Stimulated activated CD4-positive, alpha-beta T cell treated with anti-CD3 and anti-CD28 coated beads, Interleukin-12 subunit alpha, Interleukin-12 subunit beta, amount 100 ng/mL, for 4 hours (primary cell): Measurements from ENCODE around the gene PPP1R3E.
A peak's percentile ranks its signal among the peaks of the same experiment; 100 is the strongest.

Experiments used
- DNase-seq: peaks from one replicate; pipeline ENCODE4 v3.0.0-alpha.2; 2020

PPP1R3E gene

GRCh38 chr14:23322568-23323517 is 20.2 kb upstream of the PPP1R3E start:
- no peak for DNase-seq

GRCh38 chr14:23321572-23322547 is 19.2 kb upstream of the PPP1R3E start:
- peak; percentile 37 for DNase-seq

GRCh38 chr14:23320584-23321571 is 18.2 kb upstream of the PPP1R3E start, which contains the start of gene PABPN1:
PABPN1 (plus strand) TSS chr14:23321457; CDS start chr14:23321470, 13 bp downstream.
- DNase-seq, result peak; percentile 92

DNA sequence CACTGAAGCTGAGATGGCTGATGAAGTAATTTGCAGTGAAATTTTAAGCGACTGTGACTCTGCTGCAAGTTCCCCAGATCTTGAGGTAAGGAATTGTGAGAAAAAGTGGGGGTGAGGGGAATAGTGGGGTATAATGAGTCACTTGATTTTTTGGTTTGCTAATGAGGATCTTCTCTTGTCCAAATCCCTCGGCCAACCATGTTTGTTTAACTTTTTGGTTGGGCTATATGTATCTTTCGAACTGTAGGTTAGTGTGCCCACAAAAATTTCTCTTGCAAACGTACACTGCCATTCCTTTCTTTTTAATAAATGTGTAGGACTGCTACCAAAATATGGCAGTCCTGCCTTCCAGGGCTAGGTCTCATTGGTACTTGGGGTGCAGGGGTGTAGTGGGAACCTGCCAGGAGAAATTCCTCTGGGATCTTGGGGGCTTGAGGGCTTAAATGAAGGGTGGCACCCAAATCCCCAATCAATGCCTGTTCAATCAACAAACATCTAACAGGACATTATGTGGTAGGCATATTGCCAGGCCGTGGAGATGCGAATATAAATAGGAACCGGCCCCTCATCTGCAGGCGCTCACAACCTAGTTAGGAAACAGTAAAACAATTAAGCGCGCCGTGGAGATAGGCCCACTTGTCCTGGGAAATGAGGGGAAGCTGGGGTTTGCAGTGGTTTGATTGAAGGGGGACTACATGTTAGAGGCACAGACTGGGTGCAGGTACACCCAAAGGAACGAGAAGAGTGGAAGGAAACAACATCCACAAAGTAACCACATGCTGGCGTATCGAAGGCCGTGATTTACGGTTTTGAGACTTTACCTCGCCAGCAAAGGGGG is 17.3 kb upstream of the PPP1R3E start:
- DNase-seq, result no peak

GRCh38 chr14:23316300-23316699 is 13.6 kb upstream of the PPP1R3E start:
- DNase-seq, result no peak

- no peak for DNase-seq
These were observed 7.9 kb upstream of the PPP1R3E start for GRCh38 chr14:23310546-23310945.

DNA sequence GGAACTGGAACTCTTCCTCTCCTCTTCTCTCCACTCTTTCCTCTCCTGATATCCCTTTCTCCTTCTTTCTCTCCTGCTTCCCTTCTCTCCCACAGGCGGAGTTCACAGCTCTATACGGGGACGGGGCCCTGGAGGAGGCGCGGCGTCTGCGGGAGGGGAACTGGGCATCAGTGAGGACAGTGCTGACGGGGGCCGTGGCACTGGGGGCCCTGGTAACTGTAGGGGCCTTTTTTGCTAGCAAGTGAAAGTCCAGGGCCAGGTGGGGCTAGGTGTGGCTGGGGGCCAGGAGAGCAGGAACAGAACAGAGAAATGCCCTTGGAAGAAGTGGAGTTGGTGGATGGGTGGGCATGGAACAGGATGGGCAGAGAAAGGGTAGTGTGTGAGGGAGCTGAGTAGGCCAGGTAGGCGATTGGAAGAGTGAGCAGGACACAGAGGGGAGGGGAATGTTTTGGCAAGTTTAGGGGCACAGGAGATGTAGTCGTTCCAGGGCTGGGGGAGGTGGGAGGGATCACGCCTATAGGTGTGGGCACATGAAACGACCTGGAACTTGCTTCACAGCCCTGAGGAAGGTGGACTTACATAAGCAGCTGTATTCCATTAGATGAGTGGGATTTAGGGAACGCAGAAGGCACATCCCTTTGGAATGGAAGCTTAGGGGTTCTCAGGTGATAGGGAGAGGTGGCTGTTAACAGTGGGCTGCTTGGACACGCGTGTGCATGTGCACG is 6.2 kb upstream of the PPP1R3E start:
- no peak for DNase-seq

GRCh38 chr14:23307687-23308644 is 5.3 kb upstream of the PPP1R3E start:
- DNase-seq, result no peak

- DNase-seq, result no peak
These were observed 4.5 kb upstream of the PPP1R3E start for GRCh38 chr14:23307146-23307530.

- no peak for DNase-seq
These were observed 3.9 kb upstream of the PPP1R3E start, which contains the start of gene BCL2L2 for GRCh38 chr14:23306412-23307145. BCL2L2 (plus strand) TSS chr14:23306833; CDS start chr14:23307768, 935 bp downstream.

DNA sequence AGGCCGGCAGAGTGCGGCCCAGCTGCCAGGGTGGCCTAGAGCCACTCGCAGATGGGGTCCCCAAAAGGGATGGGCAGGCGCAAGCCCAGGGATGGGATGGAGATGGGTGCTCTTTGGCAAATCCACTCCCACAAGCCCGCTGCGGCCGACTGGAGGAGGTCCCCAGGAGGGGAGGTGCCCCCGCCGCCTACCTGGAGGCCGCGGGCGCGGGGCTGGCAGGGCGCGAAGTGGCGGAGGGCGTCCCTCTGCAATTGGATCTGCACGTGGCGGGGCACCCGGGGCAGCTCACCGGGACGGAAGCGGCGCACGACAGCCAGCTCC is 730 bp downstream of the PPP1R3E start:
- no peak for DNase-seq

DNA sequence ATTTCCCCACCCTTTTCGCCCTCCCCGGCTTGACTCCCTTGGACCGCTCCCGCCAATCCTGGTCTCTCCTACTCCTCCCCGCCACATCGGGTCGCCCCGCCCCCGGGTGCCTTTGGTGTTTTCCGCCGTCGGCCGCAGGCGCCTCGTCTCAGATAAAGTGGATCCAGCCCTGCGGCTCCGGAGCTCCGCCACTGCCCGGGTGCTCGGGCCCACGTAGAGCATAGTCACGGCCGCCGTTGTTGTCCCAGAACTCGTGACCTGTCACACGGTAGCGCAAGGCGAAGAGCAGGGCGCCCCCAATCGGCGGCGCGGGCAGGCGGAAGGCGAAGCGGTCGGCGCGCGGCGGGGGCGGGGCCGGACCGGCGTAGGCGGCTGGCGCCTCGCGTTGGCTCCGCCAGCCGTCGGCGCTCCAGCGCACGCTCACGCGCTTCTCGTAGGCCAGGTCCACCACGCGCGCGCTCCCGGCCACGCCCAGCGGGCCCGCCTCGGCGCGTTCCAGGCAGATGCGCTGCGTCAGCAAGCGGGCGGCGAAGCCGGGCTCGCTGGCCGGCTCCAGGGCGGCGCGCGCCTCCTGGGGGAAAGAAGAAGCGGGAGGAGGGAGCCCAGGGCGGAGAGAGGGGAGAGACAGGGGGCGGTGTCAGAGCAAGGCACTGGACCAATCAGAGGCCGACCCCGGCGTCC is 1.2 kb downstream of the PPP1R3E start:
- peak; percentile 96 for DNase-seq

DNA sequence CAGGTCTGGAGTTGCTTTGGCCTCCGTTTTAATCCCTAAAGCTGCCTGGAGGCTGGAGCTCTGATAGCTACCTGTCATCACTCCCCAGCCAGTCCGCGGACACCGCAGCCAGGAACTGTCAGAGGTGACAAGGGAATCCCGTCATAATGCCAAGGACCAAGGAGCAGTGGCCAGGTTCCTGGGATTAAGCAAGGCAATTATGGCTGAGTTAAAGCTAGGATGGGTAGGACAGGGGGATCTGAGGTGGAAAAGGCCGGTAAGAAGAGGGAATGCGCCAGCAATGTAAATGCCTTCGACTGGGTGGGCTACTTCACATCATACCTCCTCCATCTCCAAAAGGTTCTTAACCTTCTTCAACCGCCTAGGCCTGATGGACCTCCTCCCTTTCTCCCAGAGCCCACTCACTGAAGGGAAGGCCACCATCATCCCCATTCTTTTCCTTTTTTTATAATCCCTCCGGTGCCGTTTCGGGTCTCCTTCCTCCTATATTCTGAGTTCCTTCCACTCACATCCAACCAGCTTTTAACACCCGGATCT is 1.9 kb downstream of the PPP1R3E start:
- DNase-seq, result peak; percentile 16

- no peak for DNase-seq
These were observed 2.5 kb downstream of the PPP1R3E start for GRCh38 chr14:23299986-23300686.

- DNase-seq, result no peak
These were observed 3.3 kb downstream of the PPP1R3E start for GRCh38 chr14:23299211-23299957.

- no peak for DNase-seq
These were observed 4.9 kb downstream of the PPP1R3E start for GRCh38 chr14:23297611-23298277.
